ENCODE data around the gene SEMA3G.

Gene SEMA3G

GRCh38 chr3:52487050-52487787, 42.3 kb upstream of the SEMA3G start:
- Histone ChIP-seq H3K4me2 (ENCODE audit: low read depth, low read length, poor library complexity, severe bottlenecking) (no peak overlapping the region), H3K27me3 (ENCODE audit: insufficient read depth, low read length, poor library complexity, severe bottlenecking) (no peaks in the 10 kb centered on the region), H3K4me1 (ENCODE audit: insufficient read depth, low read length, poor library complexity, severe bottlenecking) (no peaks in the 10 kb centered on the region), H3K9me3 (ENCODE audit: insufficient read depth, low read depth, low read length) (no peaks in the 10 kb centered on the region), H4K20me1 (ENCODE audit: insufficient read depth, low read length, poor library complexity, severe bottlenecking) (no peaks in the 10 kb centered on the region), H3K36me3 (ENCODE audit: insufficient read depth, low read length) (peaks cover 77% of the 10 kb centered on the region; the same call in 1 of the 2 replicates), H3K79me2 (ENCODE audit: insufficient read depth, low read length) (no peaks in the 10 kb centered on the region), H3K9ac (ENCODE audit: low read depth, low read length, poor library complexity, severe bottlenecking) (no peak overlapping the region), H3K9me2 (replicated peaks; ENCODE audit: low read depth, low read length) (no peaks in the 10 kb centered on the region), H2AFZ (ENCODE audit: low read length) (no peak overlapping the region), H3K4me3 (ENCODE audit: low read length, poor library complexity, severe bottlenecking) (no peak overlapping the region), H3F3A (ENCODE audit: low read depth) (no peaks in the 10 kb centered on the region)
- no peak for TF ChIP-seq CTCF (conservative IDR thresholded peaks at IDR 0.05; ENCODE audit: low read length)

- no peak overlapping the region for H2AFZ ChIP-seq (ENCODE audit: low read length)
Measured at GRCh38 chr3:52484680-52485461, 40.0 kb upstream of the SEMA3G start.

GRCh38 chr3:52483577-52484381, 38.9 kb upstream of the SEMA3G start:
- no peak overlapping the region for H3K4me3 ChIP-seq (ENCODE audit: low read length, poor library complexity, severe bottlenecking)
- no peak overlapping the region for H2AFZ ChIP-seq (ENCODE audit: low read length)
- no peak overlapping the region for H3K4me2 ChIP-seq (ENCODE audit: low read depth, low read length, poor library complexity, severe bottlenecking)
- no peaks in the 10 kb centered on the region for H3F3A ChIP-seq (ENCODE audit: low read depth)
- H3K27me3 ChIP-seq (ENCODE audit: insufficient read depth, low read length, poor library complexity, severe bottlenecking) = no peaks in the 10 kb centered on the region
- TF ChIP-seq CTCF (conservative IDR thresholded peaks at IDR 0.05; ENCODE audit: low read length) (no peak), EZH2phosphoT487 (IDR thresholded peaks at IDR 0.05; ENCODE audit: borderline replicate concordance) (no peak)
- no peaks in the 10 kb centered on the region for H3K9me2 ChIP-seq (replicated peaks; ENCODE audit: low read depth, low read length)
- H3K36me3 ChIP-seq (ENCODE audit: insufficient read depth, low read length) = peaks cover 76% of the 10 kb centered on the region
- H3K9ac ChIP-seq (ENCODE audit: low read depth, low read length, poor library complexity, severe bottlenecking) = no peak overlapping the region
- no peaks in the 10 kb centered on the region for H3K4me1 ChIP-seq (ENCODE audit: insufficient read depth, low read length, poor library complexity, severe bottlenecking)
- H3K79me2 ChIP-seq (ENCODE audit: insufficient read depth, low read length) = no peaks in the 10 kb centered on the region
- H3K9me3 ChIP-seq (ENCODE audit: insufficient read depth, low read depth, low read length) = no peaks in the 10 kb centered on the region
- no peaks in the 10 kb centered on the region for H4K20me1 ChIP-seq (ENCODE audit: insufficient read depth, low read length, poor library complexity, severe bottlenecking)

More at GRCh38 chr3:52484680-52485461, 40.0 kb upstream of the SEMA3G start:
- H3K9me2 ChIP-seq (replicated peaks; ENCODE audit: low read depth, low read length) = no peaks in the 10 kb centered on the region
- no peaks in the 10 kb centered on the region for H3F3A ChIP-seq (ENCODE audit: low read depth)
- H3K27me3 ChIP-seq (ENCODE audit: insufficient read depth, low read length, poor library complexity, severe bottlenecking) = no peaks in the 10 kb centered on the region
- H3K79me2 ChIP-seq (ENCODE audit: insufficient read depth, low read length) = no peaks in the 10 kb centered on the region
- H3K9ac ChIP-seq (ENCODE audit: low read depth, low read length, poor library complexity, severe bottlenecking) = no peak overlapping the region
- no peak overlapping the region for H3K4me2 ChIP-seq (ENCODE audit: low read depth, low read length, poor library complexity, severe bottlenecking)
- no peaks in the 10 kb centered on the region for H3K4me1 ChIP-seq (ENCODE audit: insufficient read depth, low read length, poor library complexity, severe bottlenecking)
- H3K9me3 ChIP-seq (ENCODE audit: insufficient read depth, low read depth, low read length) = no peaks in the 10 kb centered on the region
- no peak for TF ChIP-seq CTCF (conservative IDR thresholded peaks at IDR 0.05; ENCODE audit: low read length)
- peaks cover 76% of the 10 kb centered on the region; the same call in 1 of the 2 replicates for H3K36me3 ChIP-seq (ENCODE audit: insufficient read depth, low read length)
- no peak overlapping the region for H3K4me3 ChIP-seq (ENCODE audit: low read length, poor library complexity, severe bottlenecking)
- no peaks in the 10 kb centered on the region for H4K20me1 ChIP-seq (ENCODE audit: insufficient read depth, low read length, poor library complexity, severe bottlenecking)

Measured in Loucy (cell line).